Right ventricle myocardium inferior (tissue), 1 donor: ENCODE results near the gene SMPD3. TPM values are rescaled to one million over a fixed set of nuclear protein-coding genes. Genes with fewer than 3 reads are reported as not detected.

Experiments
- ATAC-seq: fragments of 200-7000 bp; cut with Tn5 transposase; one replicate; pipeline ENCODE4 v1.9.1; 2020; ENCODE audit warnings: mild to moderate bottlenecking, moderate library complexity
- DNase-seq: peaks from one replicate; pipeline ENCODE4 v3.0.0; 2021; ENCODE audit errors: missing footprints
- intact Hi-C: fragments of 100-400 bp; cut with DNase I; formaldehyde crosslinking; loops from one replicate; pipeline ENCODE4 v1.11.0; 2022
- total RNA-seq: library from RNA; stranded (reverse); fragmentation: NEBNext Ultra II Directional; extraction: Animal tissue kit (Norgen Biotek cat#: 25700); gene quantifications from one replicate; pipeline ENCODE4 v1.2.1, GENCODE V29; 2021
- donor health status: DM: no; HTN: yes; CAD: no; lungs with severe emphysema.

The SMPD3 gene
- total RNA-seq, 1 donor from 2014 or later = 0.38 TPM

GRCh38 chr16:68446681-68447652 lies 1.3 kb downstream of the SMPD3 start:
- intact Hi-C loops = no loop called here
- ATAC-seq (no peak), DNase-seq (no peak)

GRCh38 chr16:68445458-68445857 lies 2.9 kb downstream of the SMPD3 start:
- intact Hi-C loops = no loop called here
- no peak for ATAC-seq
- DNase-seq = no peak

- ATAC-seq = no peak
- intact Hi-C loops = no loop called here
- no peak for DNase-seq
Measured at GRCh38 chr16:68444056-68444657, 4.2 kb downstream of the SMPD3 start.

- ATAC-seq (no peak), DNase-seq (no peak)
- intact Hi-C loops = no loop called here
Measured at GRCh38 chr16:68436581-68436980, 11.7 kb downstream of the SMPD3 start.

- intact Hi-C loops = no loop called here
- ATAC-seq = no peak
- no peak for DNase-seq
Measured at GRCh38 chr16:68434624-68435210, 13.6 kb downstream of the SMPD3 start.

- ATAC-seq (no peak), DNase-seq (no peak)
- intact Hi-C loops = no loop called here
Measured at GRCh38 chr16:68433316-68433715, 15.0 kb downstream of the SMPD3 start.

- DNase-seq (no peak), ATAC-seq (no peak)
- intact Hi-C loops = no loop called here
Measured at GRCh38 chr16:68432701-68433100, 15.6 kb downstream of the SMPD3 start.

- DNase-seq (no peak), ATAC-seq (no peak)
- intact Hi-C loops = no loop called here
Measured at GRCh38 chr16:68429076-68429854, 19.0 kb downstream of the SMPD3 start.

GRCh38 chr16:68427649-68428303 lies 20.5 kb downstream of the SMPD3 start:
- no peak for ATAC-seq
- intact Hi-C loops = no loop called here
- no peak for DNase-seq

GRCh38 chr16:68426347-68426652 lies 22.0 kb downstream of the SMPD3 start:
- intact Hi-C loops = no loop called here
- DNase-seq = no peak
- ATAC-seq = no peak

GRCh38 chr16:68425498-68426346 lies 22.6 kb downstream of the SMPD3 start:
- intact Hi-C loops = no loop called here
- no peak for DNase-seq
- ATAC-seq = no peak

GRCh38 chr16:68423771-68424170 lies 24.5 kb downstream of the SMPD3 start:
- DNase-seq = no peak
- intact Hi-C loops = no loop called here
- no peak for ATAC-seq

GRCh38 chr16:68422396-68422960 lies 25.8 kb downstream of the SMPD3 start:
- no peak for ATAC-seq
- DNase-seq = no peak
- intact Hi-C loops = no loop called here

- DNase-seq (no peak), ATAC-seq (no peak)
- intact Hi-C loops = no loop called here
Measured at GRCh38 chr16:68421076-68421475, 27.2 kb downstream of the SMPD3 start.

GRCh38 chr16:68420366-68420942 lies 27.9 kb downstream of the SMPD3 start:
- ATAC-seq (no peak), DNase-seq (no peak)
- intact Hi-C loops = no loop called here

- DNase-seq (no peak), ATAC-seq (no peak)
- intact Hi-C loops = no loop called here
Measured at GRCh38 chr16:68417711-68418301, 30.5 kb downstream of the SMPD3 start.
